Measurements from ENCODE around the gene HLA-DMB.

- TF ChIP-seq PBX3 (IDR thresholded peaks at IDR 0.05) (no peak), TAF1 (IDR thresholded peaks at IDR 0.05; ENCODE audit: borderline replicate concordance, low read depth, low read length) (no peak), EP300 (IDR thresholded peaks at IDR 0.05; ENCODE audit: borderline replicate concordance in 1 of 2, low read depth in 1 of 2, low read length in 1 of 2) (no peak), SIN3A (IDR thresholded peaks at IDR 0.05; ENCODE audit: borderline replicate concordance, low read depth, low read length) (no peak), CTCF (IDR thresholded peaks at IDR 0.05) (peak; percentile 61), MEF2A (IDR thresholded peaks at IDR 0.05; ENCODE audit: borderline replicate concordance, low read depth) (no peak), YY1 (IDR thresholded peaks at IDR 0.05; ENCODE audit: low read depth) (no peak), MAX (IDR thresholded peaks at IDR 0.05; ENCODE audit: low read depth) (no peak), GABPA (IDR thresholded peaks at IDR 0.05; ENCODE audit: low read depth) (no peak), FOSL2 (IDR thresholded peaks at IDR 0.05; ENCODE audit: borderline replicate concordance, low read depth) (no peak), CHD2 (IDR thresholded peaks at IDR 0.05; ENCODE audit: low read length, partially characterized antibody) (no peak), SMC3 (IDR thresholded peaks at IDR 0.05; ENCODE audit: low read depth, low read length) (peak; percentile 58), MXI1 (IDR thresholded peaks at IDR 0.05; ENCODE audit: low read depth, low read length) (no peak), EZH2phosphoT487 (IDR thresholded peaks at IDR 0.05; ENCODE audit: borderline replicate concordance, low read depth) (no peak)
These were observed 7.0 kb upstream of the HLA-DMB start for GRCh38 chr6:32947552-32948465.

Data from SK-N-SH (cell line).